PC-3 (cell line): ENCODE results near the gene ZNF544.

Experiments
- CTCF ChIP-seq: fragments of 300-600 bp; sonication (generic); conservative IDR thresholded peaks from 2 replicates; pipeline ENCODE4 v1.5.1; 2017; ENCODE audit warnings: antibody characterized with exemption, low read depth, mild to moderate bottlenecking, low read length
- EZH2 ChIP-seq: fragments of 300-600 bp; sonication (generic); IDR thresholded peaks from one replicate; pipeline ENCODE4 v1.6.1; 2017; ENCODE audit warnings: antibody characterized with exemption, mild to moderate bottlenecking, low read length; ENCODE audit not compliant: unreplicated experiment
- EZH2phosphoT487 ChIP-seq: fragments of 300-600 bp; sonication (generic); IDR thresholded peaks from 2 replicates; pipeline ENCODE4 v1.6.1; 2018; ENCODE audit warnings: mild to moderate bottlenecking, antibody characterized with exemption, low read length, borderline replicate concordance

DNA sequence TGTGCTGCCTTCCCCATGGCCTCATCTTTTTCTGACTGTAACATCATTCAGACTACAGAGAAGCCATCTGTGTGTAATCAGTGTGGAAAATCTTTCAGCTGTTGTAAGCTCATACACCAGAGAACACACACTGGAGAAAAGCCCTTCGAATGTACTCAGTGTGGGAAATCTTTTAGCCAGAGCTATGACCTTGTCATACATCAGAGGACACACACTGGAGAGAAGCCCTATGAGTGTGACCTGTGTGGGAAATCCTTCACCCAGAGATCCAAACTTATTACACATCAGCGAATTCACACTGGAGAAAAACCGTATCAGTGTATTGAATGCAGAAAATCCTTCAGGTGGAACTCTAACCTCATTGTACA lies 32.9 kb downstream of the ZNF544 start:
- TF ChIP-seq CTCF (no peak), EZH2phosphoT487 (no peak), EZH2 (no peak)
